Pancreas (tissue), 10 donors: ENCODE measurements around the gene RAB3GAP1. TPM values are rescaled to one million over a fixed set of nuclear protein-coding genes. Genes with fewer than 3 reads are reported as not detected.

Experiments used
- ATAC-seq, 4 donors: fragments of 200-7000 bp; cut with Tn5 transposase; one replicate each; pipeline versions ENCODE4 v1.8.0 to v1.9.1; 2020; ENCODE audit warnings: mild to moderate bottlenecking in 4 of 4, moderate library complexity in 4 of 4
- DNase-seq, 6 donors: peaks; one replicate each; pipeline ENCODE4 v3.0.0-alpha.2; 2020
- FAIRE-seq: peaks from 2 replicates; lab custom pipeline; 2012; peaks lifted over from hg19 to GRCh38; lab: Jason Lieb, UNC
- H3K27ac ChIP-seq, 4 donors: fragments of 200-600 bp; sonication (generic); 1 replicate in 3 of 4; 2 replicates in 1 of 4; pipeline versions ENCODE4 v1.5.0 to v1.8.0; 2020
- H3K27me3 ChIP-seq, 4 donors: fragments of 200-600 bp; one replicate each; pipeline ENCODE4 v1.8.0; 2021
- H3K36me3 ChIP-seq, 3 donors: fragments of 200-600 bp; sonication (generic) in 1 of 3; one replicate each; pipeline versions ENCODE4 v1.5.0 to v1.8.0; 2020 to 2021
- H3K4me1 ChIP-seq, 3 donors: fragments of 200-600 bp; one replicate each; pipeline ENCODE4 v1.8.0; 2021
- H3K4me3 ChIP-seq, 4 donors: fragments of 200-600 bp; sonication (generic) in 2 of 4; one replicate each; pipeline versions ENCODE4 v1.5.0 to v1.8.0; 2020 to 2021
- H3K9me3 ChIP-seq, 4 donors: fragments of 200-600 bp; one replicate each; pipeline ENCODE4 v1.8.0; 2021
- WGBS, 2 donors: extraction: QIAGEN DNeasy Blood & Tissue Kit; methylation state at CpG; one replicate each; pipeline ENCODE4 v1.1.7; 2013; 5-methylcytosine and 5-hydroxymethylcytosine counted together
- intact Hi-C, 3 donors: fragments of 100-400 bp; cut with DNase I; formaldehyde crosslinking; loops; one replicate each; pipeline versions ENCODE4 v1.11.1 to v1.14.2; 2022
- polyA plus RNA-seq, 2 donors: library from polyadenylated mRNA; stranded (reverse); fragments of 200-250 nt; gene quantifications; one replicate each; pipeline ENCODE4 v1.2.3, GENCODE V29; 2013
- total RNA-seq, 6 donors: library from RNA; stranded (reverse); fragmentation: NEBNext Ultra II Directional in 4 of 6; extraction: Animal tissue kit (Norgen Biotek cat#: 25700) in 4 of 6; gene quantifications; one replicate each; pipeline versions ENCODE4 v1.2.1 to v1.2.4, GENCODE V29; 2021 to 2023
- TF ChIP-seq, protein P1 (sequence below), 4 donors: fragments of 200-600 bp; sonication (generic) in 3 of 4; IDR thresholded peaks; one replicate each; pipeline versions ENCODE4 v1.5.0 to v1.8.0; 2021; ENCODE audit warnings: antibody characterized with exemption in 4 of 4
- donor health status: healthy with polysubstance abuse.
- donor health status: DM: no; HTN: no; CAD: no; lungs with moderate emphysema.
- donor health status: DM: no; HTN: no; CAD: no.
- donor health status: control.
- donor health status: control.
- donor health status: Bipolar disorder and iron deficiency.
- donor health status: DM: yes; HTN: yes; CAD: no.
- donor health status: DM: no; HTN: no; CAD: no.
- donor health status: DM: no; HTN: no; CAD: no.
- donor health status: DM: yes; HTN: yes; CAD: no.

RAB3GAP1 gene
- total and polyA plus RNA-seq, 8 donors = 10.3 to 25.5 (median 22.3) TPM

DNA sequence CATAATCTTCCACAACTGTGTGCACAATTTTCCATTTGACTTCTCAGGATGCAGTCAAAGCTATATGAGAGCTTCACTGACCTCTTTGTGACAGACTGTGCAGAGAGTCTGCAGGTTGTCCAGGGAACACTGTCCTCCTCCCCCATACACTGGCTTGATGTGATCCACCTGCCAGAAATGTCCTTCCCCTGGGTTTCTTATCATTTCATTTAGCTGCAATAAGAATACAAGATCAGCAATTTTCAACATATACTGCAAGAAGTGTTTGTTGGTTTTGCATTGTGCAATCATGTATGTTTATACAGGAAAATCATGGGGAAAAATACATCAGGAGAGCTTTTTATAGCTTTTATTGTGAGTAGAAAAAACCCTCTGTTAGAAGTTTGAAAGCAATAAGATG, 150.7 kb downstream of the RAB3GAP1 start:
- H3K9me3 ChIP-seq = no peaks in the 10 kb centered on the region
- FAIRE-seq (no peak), ATAC-seq (peak; percentile 51 to 81 (median 78)), DNase-seq (no peak)
- intact Hi-C loops = no loop called here
- H3K36me3 ChIP-seq = no peaks in the 10 kb centered on the region
- peak overlapping the region in 2 of 4 donors; percentile 46 to 54 for H3K27ac ChIP-seq
- H3K4me3 ChIP-seq = no peak overlapping the region
- no peaks in the 10 kb centered on the region for H3K27me3 ChIP-seq
- TF ChIP-seq, protein P1, sequence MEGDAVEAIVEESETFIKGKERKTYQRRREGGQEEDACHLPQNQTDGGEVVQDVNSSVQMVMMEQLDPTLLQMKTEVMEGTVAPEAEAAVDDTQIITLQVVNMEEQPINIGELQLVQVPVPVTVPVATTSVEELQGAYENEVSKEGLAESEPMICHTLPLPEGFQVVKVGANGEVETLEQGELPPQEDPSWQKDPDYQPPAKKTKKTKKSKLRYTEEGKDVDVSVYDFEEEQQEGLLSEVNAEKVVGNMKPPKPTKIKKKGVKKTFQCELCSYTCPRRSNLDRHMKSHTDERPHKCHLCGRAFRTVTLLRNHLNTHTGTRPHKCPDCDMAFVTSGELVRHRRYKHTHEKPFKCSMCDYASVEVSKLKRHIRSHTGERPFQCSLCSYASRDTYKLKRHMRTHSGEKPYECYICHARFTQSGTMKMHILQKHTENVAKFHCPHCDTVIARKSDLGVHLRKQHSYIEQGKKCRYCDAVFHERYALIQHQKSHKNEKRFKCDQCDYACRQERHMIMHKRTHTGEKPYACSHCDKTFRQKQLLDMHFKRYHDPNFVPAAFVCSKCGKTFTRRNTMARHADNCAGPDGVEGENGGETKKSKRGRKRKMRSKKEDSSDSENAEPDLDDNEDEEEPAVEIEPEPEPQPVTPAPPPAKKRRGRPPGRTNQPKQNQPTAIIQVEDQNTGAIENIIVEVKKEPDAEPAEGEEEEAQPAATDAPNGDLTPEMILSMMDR (IDR thresholded peaks at IDR 0.05) = no peak
- H3K4me1 ChIP-seq = peaks cover 0 to 12% (median 0%) of the 10 kb centered on the region in 3 donors

DNA sequence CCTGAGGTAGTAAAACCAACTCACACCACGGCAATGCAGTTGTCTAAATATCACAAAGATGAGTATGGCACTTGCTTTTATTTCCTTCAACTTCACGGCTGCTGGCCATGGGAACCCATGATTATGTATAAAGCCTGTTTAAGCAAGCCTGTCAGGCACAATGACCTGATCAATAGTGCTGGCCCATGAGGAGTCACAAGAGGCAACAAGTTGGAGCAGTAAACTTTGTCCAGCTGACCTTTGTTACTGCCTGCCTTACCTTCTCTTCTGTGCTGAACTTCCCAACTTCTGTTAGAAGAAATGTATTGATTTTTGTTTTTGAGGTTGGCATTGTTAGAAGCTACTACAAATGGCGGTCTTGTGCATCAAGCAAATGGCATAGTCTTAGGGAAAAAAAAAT, 151.9 kb downstream of the RAB3GAP1 start:
- FAIRE-seq (no peak), DNase-seq (no peak), ATAC-seq (peak in 2 of 4 donors; percentile 15 to 38)
- Histone ChIP-seq H3K4me3 (no peak overlapping the region), H3K4me1 (peaks cover 0 to 12% (median 0%) of the 10 kb centered on the region in 3 donors), H3K27me3 (no peaks in the 10 kb centered on the region), H3K9me3 (no peaks in the 10 kb centered on the region), H3K27ac (no peak overlapping the region), H3K36me3 (no peaks in the 10 kb centered on the region)
- TF ChIP-seq, protein P1 (IDR thresholded peaks at IDR 0.05) = no peak
- 66 to 69% methylated on average over 3 of the region's 3 CpGs for WGBS, 2 donors
- intact Hi-C loops = no loop called here

DNA sequence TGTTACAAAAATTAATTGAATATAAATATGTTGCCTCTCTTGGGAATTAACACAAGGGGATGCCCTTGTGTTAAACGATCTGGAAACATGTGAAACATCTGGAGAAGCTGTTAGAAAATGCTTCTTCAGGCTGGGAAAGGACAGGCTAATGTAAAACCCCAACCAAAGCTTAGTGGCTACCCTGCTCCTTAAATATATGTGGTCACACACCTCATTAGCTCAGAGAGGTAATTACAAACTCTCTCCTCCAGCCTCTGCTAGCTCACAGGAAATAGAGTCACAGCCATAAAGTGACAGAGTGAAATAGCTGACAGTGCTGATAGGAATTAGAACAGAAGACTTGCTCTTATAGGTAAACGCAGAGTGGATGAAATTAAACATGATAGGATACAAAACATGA, 155.9 kb downstream of the RAB3GAP1 start:
- no peak for DNase-seq
- Histone ChIP-seq H3K36me3 (no peaks in the 10 kb centered on the region), H3K9me3 (no peaks in the 10 kb centered on the region), H3K27ac (no peak overlapping the region), H3K27me3 (no peaks in the 10 kb centered on the region), H3K4me1 (peaks cover 0 to 4% (median 0%) of the 10 kb centered on the region in 3 donors), H3K4me3 (no peak overlapping the region)
- WGBS, 2 donors = 55 to 56% methylated on average over 2 of the region's 2 CpGs
- peak in 1 of 4 donors; percentile 63 for ATAC-seq
- TF ChIP-seq, protein P1 (IDR thresholded peaks at IDR 0.05) = no peak
- intact Hi-C loops = no loop called here
- no peak for FAIRE-seq

DNA sequence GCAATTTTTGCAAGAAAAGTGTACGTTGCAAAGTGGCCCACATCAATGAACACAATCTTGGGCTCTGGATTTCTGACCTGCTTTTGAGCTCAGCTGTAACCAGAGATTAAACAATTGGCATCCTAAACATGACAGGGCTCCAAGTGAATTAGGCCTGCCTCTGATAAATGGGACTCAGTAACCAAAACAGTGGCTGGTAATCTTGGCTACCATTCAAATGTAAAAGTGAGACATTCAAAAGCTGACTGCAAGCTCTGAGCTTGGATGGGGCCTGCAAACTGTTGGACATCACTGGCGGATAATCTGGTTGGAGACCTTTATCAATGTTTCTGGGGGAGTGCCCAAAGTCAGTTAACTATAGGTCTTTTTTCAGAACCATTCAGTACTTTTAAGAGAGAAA, 160.7 kb downstream of the RAB3GAP1 start:
- WGBS, 2 donors = 95% methylated on average over 2 of the region's 2 CpGs
- no peak for ATAC-seq
- Histone ChIP-seq H3K9me3 (no peaks in the 10 kb centered on the region), H3K4me1 (no peaks in the 10 kb centered on the region), H3K36me3 (no peaks in the 10 kb centered on the region), H3K4me3 (no peak overlapping the region), H3K27me3 (no peaks in the 10 kb centered on the region), H3K27ac (no peak overlapping the region)
- intact Hi-C loops = no loop called here
- TF ChIP-seq, protein P1 (IDR thresholded peaks at IDR 0.05) = no peak
- FAIRE-seq = no peak
- DNase-seq = no peak

DNA sequence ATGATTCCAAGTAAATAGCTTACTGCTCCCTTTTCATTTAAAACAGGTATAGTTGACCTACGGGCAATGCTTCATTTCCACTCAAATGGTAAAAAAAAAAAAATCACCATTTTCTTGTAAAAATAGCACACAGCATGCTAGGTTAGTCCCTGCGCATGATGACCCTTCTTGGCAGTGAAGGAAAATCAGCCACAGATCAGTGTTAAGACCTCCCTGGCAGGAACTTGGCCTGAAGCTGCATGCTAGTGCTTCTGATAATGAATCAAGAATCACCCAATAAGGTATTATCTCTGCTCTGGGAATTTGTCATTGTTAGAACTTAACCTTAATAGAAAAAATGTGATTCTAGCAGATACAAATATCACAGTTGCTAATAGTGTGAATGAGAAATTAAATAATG, 166.3 kb downstream of the RAB3GAP1 start:
- TF ChIP-seq, protein P1 (IDR thresholded peaks at IDR 0.05) = no peak
- no peak overlapping the region for H3K4me3 ChIP-seq
- intact Hi-C loops = no loop called here
- H3K9me3 ChIP-seq = no peaks in the 10 kb centered on the region
- no peak for ATAC-seq
- FAIRE-seq = no peak
- H3K36me3 ChIP-seq = no peaks in the 10 kb centered on the region
- H3K27ac ChIP-seq = no peak overlapping the region
- no peaks in the 10 kb centered on the region for H3K4me1 ChIP-seq
- DNase-seq = no peak
- 96 to 100% methylated on average over 2 of the region's 2 CpGs for WGBS, 2 donors
- no peaks in the 10 kb centered on the region for H3K27me3 ChIP-seq
